Measurements from ENCODE around the gene POU2AF1. TPM values are rescaled to one million over a fixed set of nuclear protein-coding genes. Genes with fewer than 3 reads are reported as not detected.

The POU2AF1 gene
- total RNA-seq, 1 experiment from 2014 or later: 0.22 TPM

DNA sequence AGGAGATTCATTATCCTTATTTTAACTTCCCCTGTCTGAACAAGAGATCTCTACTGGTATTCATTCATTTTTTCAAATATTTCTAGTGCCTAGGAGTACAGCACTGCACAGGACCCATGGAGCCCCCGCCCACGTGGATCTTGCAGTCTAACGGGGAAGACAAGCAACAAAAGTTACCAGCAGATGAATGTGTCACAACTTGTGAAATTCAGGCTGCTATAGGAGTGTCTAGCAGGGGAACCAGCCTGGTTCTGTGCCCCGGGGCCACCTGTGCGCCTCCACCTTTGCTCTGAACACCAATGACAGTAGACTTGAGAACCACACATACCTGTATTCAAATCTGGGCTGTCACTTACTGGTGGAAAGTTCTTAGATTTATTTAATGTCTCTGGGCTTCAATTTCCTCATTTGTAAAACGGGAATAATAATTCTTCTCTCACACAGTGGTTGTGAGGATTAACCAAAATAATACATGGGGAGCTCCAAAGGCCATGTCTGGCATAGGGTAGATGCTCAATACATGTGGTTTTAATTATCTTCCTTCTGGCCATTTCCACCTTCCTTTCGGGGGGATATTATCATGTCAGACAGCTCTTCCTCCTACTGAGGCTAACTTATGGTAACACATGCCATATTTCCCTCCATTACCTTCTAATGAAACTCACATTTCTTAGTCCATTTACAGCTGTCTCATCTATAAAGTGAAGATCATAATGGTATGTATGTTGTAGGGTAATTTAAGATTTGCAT, 17.8 kb downstream of the POU2AF1 start:
- H3K4me1 Mint-ChIP-seq: no peaks in the 10 kb centered on the region
- POLR2A ChIA-PET: no interaction called here
- ATAC-seq (no peak), DNase-seq (ENCODE audit: low spot score) (no peak)
- H3K9me3 Mint-ChIP-seq: peaks cover 3% of the 10 kb centered on the region; the same call in 1 of the 2 replicates
- H3K4me3 Mint-ChIP-seq: no peak overlapping the region
- no peaks in the 10 kb centered on the region; the same call in 1 of the 2 replicates for H3K27me3 Mint-ChIP-seq (ENCODE audit: low read depth)
- CTCF ChIA-PET: interaction anchor here (1.6 to 1.8 kb wide), 2 partner anchors 62 to 94 kb away, joined by 4 read pairs; no protein-coding TSS in a partner anchor
- no peaks in the 10 kb centered on the region for H3K36me3 Mint-ChIP-seq
- no peak overlapping the region for H3K27ac Mint-ChIP-seq
- TF ChIP-seq JUN (CRISPR knock-in tag; IDR thresholded peaks at IDR 0.05) (no peak), ZBTB21 (CRISPR knock-in tag; IDR thresholded peaks at IDR 0.05; ENCODE audit: borderline replicate concordance) (no peak), IRF1 (CRISPR knock-in tag; IDR thresholded peaks at IDR 0.05) (no peak)

- no peak overlapping the region for H3K27ac Mint-ChIP-seq
- no peaks in the 10 kb centered on the region; the same call in 1 of the 2 replicates for H3K27me3 Mint-ChIP-seq (ENCODE audit: low read depth)
- ATAC-seq (no peak), DNase-seq (ENCODE audit: low spot score) (no peak)
- H3K9me3 Mint-ChIP-seq: no peaks in the 10 kb centered on the region
- no peaks in the 10 kb centered on the region for H3K4me1 Mint-ChIP-seq
- ChIA-PET CTCF (interaction anchor here (1.6 to 1.8 kb wide), 2 partner anchors 63 to 94 kb away, joined by 4 read pairs; no protein-coding TSS in a partner anchor), POLR2A (no interaction called here)
- no peaks in the 10 kb centered on the region for H3K36me3 Mint-ChIP-seq
- no peak overlapping the region for H3K4me3 Mint-ChIP-seq
- TF ChIP-seq, protein P1, sequence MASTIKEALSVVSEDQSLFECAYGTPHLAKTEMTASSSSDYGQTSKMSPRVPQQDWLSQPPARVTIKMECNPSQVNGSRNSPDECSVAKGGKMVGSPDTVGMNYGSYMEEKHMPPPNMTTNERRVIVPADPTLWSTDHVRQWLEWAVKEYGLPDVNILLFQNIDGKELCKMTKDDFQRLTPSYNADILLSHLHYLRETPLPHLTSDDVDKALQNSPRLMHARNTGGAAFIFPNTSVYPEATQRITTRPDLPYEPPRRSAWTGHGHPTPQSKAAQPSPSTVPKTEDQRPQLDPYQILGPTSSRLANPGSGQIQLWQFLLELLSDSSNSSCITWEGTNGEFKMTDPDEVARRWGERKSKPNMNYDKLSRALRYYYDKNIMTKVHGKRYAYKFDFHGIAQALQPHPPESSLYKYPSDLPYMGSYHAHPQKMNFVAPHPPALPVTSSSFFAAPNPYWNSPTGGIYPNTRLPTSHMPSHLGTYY (CRISPR knock-in tag; IDR thresholded peaks at IDR 0.05): no peak
- peak; percentile 98 for TF ChIP-seq GABPB1 (CRISPR knock-in tag; IDR thresholded peaks at IDR 0.05)
Measured at GRCh38 chr11:111360150-111361043, 18.7 kb downstream of the POU2AF1 start.

GRCh38 chr11:111359223-111360149, 19.6 kb downstream of the POU2AF1 start:
- DNase-seq (ENCODE audit: low spot score) (no peak), ATAC-seq (0 out of 2 replicates have a peak, but pooled peaks have one; percentile 25)
- Mint-ChIP-seq H3K9me3 (no peaks in the 10 kb centered on the region), H3K36me3 (no peaks in the 10 kb centered on the region), H3K27ac (no peak overlapping the region), H3K27me3 (ENCODE audit: low read depth) (no peaks in the 10 kb centered on the region; the same call in 1 of the 2 replicates), H3K4me3 (no peak overlapping the region), H3K4me1 (no peaks in the 10 kb centered on the region)
- ChIA-PET CTCF (interaction anchor here (1.0 kb wide), 1 partner anchor 63 kb away, joined by 7 read pairs; no protein-coding TSS in a partner anchor), POLR2A (no interaction called here)
- TF ChIP-seq ZNF317 (CRISPR knock-in tag; IDR thresholded peaks at IDR 0.05; ENCODE audit: borderline replicate concordance, low read depth) (no peak), TCF7 (CRISPR knock-in tag; IDR thresholded peaks at IDR 0.05; ENCODE audit: low read depth) (no peak), ZSCAN18 (CRISPR knock-in tag; IDR thresholded peaks at IDR 0.05) (no peak), ZNF532 (CRISPR knock-in tag; IDR thresholded peaks at IDR 0.05; ENCODE audit: borderline replicate concordance) (no peak), ZNF219 (CRISPR knock-in tag; IDR thresholded peaks at IDR 0.05; ENCODE audit: borderline replicate concordance) (no peak), USF2 (CRISPR knock-in tag; IDR thresholded peaks at IDR 0.05) (no peak)
- TF ChIP-seq, protein P2, sequence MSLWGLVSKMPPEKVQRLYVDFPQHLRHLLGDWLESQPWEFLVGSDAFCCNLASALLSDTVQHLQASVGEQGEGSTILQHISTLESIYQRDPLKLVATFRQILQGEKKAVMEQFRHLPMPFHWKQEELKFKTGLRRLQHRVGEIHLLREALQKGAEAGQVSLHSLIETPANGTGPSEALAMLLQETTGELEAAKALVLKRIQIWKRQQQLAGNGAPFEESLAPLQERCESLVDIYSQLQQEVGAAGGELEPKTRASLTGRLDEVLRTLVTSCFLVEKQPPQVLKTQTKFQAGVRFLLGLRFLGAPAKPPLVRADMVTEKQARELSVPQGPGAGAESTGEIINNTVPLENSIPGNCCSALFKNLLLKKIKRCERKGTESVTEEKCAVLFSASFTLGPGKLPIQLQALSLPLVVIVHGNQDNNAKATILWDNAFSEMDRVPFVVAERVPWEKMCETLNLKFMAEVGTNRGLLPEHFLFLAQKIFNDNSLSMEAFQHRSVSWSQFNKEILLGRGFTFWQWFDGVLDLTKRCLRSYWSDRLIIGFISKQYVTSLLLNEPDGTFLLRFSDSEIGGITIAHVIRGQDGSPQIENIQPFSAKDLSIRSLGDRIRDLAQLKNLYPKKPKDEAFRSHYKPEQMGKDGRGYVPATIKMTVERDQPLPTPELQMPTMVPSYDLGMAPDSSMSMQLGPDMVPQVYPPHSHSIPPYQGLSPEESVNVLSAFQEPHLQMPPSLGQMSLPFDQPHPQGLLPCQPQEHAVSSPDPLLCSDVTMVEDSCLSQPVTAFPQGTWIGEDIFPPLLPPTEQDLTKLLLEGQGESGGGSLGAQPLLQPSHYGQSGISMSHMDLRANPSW (CRISPR knock-in tag; conservative IDR thresholded peaks at IDR 0.05; ENCODE audit: low read depth): no peak
